Measurements from ENCODE around the gene CD99. TPM values are rescaled to one million over a fixed set of nuclear protein-coding genes. Genes with fewer than 3 reads are reported as not detected.

CD99 gene
- total RNA-seq, 2 donors from 2014 or later = 64.1 to 158 TPM

DNA sequence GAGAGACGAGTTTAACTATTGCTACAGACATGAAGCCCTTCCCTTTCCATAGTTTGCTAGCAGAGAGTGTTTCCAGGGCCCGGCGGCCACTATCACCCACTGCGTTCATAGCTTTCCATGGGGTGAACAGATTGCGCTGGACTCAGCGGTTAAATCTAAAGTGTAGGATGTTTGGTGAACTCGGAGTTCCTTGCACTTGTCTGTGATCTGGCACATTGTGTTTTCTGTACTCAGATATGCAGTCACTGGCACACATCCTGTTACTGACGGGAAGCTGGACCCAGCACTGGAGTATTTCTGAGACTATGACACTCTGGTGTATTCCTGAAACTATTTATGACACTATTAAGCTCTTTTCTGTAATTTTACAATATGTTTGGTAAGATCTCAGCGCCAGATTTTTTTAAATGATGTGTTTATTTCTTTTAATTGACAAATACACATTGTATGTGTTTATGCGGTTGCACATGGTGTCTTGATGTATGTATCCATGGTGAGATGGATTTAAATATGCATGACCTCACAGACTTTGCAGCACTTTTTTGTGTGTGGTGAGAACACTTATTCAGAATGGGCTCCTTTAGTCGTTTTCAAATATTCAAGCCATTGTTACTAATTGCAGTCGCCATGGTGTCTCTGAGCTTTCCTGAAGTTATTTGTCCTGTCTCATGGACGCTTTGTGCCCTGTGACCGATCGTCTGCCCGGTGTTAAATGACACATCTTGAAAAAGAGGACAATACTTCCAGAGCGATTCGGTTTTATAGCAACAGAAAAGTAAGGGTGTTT, 14.1 kb downstream of the CD99 start:
- H3K9me3 Mint-ChIP-seq = peaks cover 6 to 11% of the 10 kb centered on the region in 2 donors
- ATAC-seq (no peak), DNase-seq (ENCODE audit: low spot score in 2 of 2) (no peak)
- H3K36me3 Mint-ChIP-seq = peaks cover 6 to 60% of the 10 kb centered on the region in 2 donors
- H3K27ac Mint-ChIP-seq = peak overlapping the region; percentile 87 to 88

DNA sequence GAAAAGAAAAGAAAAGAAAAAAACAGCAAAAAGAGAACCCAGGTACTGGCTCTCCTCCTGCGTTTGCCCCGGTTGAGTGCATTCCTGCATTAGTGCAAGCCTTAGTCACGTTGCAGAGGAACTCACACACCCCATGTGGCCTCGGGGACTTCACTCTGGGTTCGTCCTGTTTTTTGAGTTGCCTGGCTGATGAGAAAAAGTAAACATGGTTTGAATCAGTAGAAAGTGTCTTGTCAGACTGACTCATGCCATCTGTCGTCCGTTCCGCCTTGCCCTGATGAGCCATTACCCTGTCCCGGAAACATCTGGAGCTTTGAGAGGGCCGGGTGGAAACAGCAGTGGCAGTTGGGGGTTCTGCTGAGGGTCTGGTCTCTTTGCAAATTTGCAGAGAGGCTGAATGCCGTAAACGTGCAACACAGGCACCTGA, 16.3 kb downstream of the CD99 start:
- Mint-ChIP-seq H3K27ac (peak overlapping the region; percentile 94 to 96), H3K9me3 (no peaks in the 10 kb centered on the region), H3K36me3 (peaks cover 0 to 43% of the 10 kb centered on the region in 2 donors)
- ATAC-seq (peak; percentile 58 to 63), DNase-seq (ENCODE audit: low spot score in 2 of 2) (peak; percentile 62 to 73)

GRCh38 chrX:2708021-2708420, 16.9 kb downstream of the CD99 start:
- Mint-ChIP-seq H3K27ac (peak overlapping the region; percentile 94 to 96), H3K36me3 (peaks cover 0 to 41% of the 10 kb centered on the region in 2 donors), H3K9me3 (no peaks in the 10 kb centered on the region)
- DNase-seq (ENCODE audit: low spot score in 2 of 2) (no peak), ATAC-seq (peak; percentile 9)

DNA sequence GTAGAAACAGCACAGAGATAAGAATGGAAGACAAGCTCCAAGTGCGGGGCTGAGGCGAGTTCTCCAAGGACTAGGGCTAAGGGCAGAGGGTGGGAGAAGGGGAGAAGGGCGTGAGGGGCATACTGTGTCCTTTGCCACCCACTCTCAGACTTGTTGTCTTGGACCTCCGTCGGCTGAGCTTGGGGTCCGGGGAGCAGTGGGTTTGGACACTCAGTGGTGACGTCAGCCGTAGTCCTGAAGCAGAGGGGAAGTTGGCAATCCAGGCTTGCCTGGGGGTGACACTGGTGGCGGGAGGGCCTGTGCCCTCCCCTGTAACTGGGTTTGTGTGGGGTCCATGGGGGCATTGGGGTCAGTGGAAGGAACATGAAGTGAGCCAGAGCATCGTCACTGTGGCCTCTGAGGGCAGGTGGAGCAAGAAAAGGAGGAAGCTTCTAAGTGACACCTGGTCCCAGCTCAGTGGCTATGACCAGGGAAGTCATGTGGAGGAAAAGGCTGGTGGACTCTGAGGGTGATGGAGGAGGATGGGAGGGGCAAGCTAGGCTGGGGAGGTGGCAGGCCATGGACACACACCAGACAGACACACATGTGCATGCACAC, 17.6 kb downstream of the CD99 start:
- Mint-ChIP-seq H3K27ac (peak overlapping the region; percentile 94 to 96), H3K36me3 (peaks cover 0 to 38% of the 10 kb centered on the region in 2 donors), H3K9me3 (no peaks in the 10 kb centered on the region)
- DNase-seq (ENCODE audit: low spot score in 2 of 2) = no peak
- ATAC-seq = no peak

DNA sequence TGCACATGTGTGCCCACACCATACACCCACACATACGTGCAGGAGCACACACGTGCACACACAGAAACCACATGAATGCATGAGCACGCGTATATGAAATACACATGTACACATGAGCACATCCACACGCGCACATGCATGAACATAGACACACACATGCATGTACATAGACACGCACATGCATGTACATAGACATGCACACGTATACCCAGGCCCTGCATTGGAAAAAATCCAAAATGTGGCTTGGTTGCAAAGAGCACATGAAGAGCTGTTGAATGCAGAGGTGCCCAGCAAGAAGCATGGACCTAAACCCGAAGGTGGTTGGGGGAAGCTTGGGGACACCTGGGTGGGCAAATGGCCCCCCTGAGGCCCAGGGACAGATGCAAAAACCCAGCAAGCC, 18.5 kb downstream of the CD99 start:
- H3K9me3 Mint-ChIP-seq = no peaks in the 10 kb centered on the region
- DNase-seq (ENCODE audit: low spot score in 2 of 2) (no peak), ATAC-seq (no peak)
- peaks cover 0 to 33% of the 10 kb centered on the region in 2 donors for H3K36me3 Mint-ChIP-seq
- H3K27ac Mint-ChIP-seq = peak overlapping the region; percentile 94 to 98

- peak; percentile 70 to 79 for ATAC-seq
- no peaks in the 10 kb centered on the region for H3K9me3 Mint-ChIP-seq
These were observed 19.1 kb downstream of the CD99 start for GRCh38 chrX:2710041-2710840.

GRCh38 chrX:2711441-2711840, 20.3 kb downstream of the CD99 start:
- Mint-ChIP-seq H3K36me3 (peaks cover 8 to 40% of the 10 kb centered on the region in 2 donors), H3K27ac (peak overlapping the region in 1 of 2 donors; percentile 27), H3K9me3 (no peaks in the 10 kb centered on the region)
- DNase-seq (ENCODE audit: low spot score in 2 of 2) (no peak), ATAC-seq (no peak)

More at GRCh38 chrX:2710041-2710840, 19.1 kb downstream of the CD99 start:
- Mint-ChIP-seq H3K27ac (peak overlapping the region; percentile 94 to 98), H3K36me3 (peaks cover 4 to 33% of the 10 kb centered on the region in 2 donors)
- no peak for DNase-seq (ENCODE audit: low spot score in 2 of 2)

- ATAC-seq (no peak), DNase-seq (ENCODE audit: low spot score in 2 of 2) (no peak)
- Mint-ChIP-seq H3K36me3 (peaks cover 12 to 40% of the 10 kb centered on the region in 2 donors), H3K9me3 (no peaks in the 10 kb centered on the region), H3K27ac (no peak overlapping the region)
These were observed 21.3 kb downstream of the CD99 start for GRCh38 chrX:2712428-2712827.

DNA sequence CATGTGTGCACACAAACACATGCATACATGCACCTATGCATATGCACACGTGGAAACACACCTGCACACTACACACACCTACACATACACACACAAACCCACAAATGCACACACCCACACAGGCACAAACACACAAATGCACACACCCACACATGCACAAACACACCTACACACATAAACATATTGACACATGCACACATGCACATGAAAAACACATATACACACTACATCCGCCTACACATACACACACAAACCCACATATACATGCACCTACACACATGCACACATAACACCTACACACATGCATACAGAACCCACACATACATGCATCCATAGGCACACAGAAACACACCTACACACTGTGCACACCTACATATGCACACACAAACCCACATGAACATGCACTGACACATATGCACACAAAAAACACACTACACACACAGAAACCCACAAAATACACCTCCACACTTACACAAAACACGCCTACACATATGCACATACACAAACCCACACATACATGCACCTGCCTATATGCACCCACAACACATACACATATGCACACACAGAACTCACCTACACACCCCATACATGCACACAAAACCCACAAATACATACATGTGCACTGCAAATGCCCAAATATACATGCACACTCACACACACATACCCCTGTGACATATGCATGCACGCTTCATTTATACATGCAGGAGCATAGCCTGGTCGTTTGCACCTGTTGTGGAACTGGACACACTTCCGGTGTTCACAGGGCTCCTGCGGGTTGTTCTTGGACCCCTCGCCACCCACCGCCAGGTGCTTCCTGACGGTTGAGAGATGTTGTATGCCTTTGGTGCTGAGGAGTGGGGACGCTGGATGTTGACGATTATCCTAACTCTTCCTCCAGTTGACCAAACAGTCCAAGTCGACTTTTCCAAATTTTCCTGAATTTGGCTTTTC, 22.1 kb downstream of the CD99 start:
- peaks cover 12 to 36% of the 10 kb centered on the region in 2 donors for H3K36me3 Mint-ChIP-seq

DNA sequence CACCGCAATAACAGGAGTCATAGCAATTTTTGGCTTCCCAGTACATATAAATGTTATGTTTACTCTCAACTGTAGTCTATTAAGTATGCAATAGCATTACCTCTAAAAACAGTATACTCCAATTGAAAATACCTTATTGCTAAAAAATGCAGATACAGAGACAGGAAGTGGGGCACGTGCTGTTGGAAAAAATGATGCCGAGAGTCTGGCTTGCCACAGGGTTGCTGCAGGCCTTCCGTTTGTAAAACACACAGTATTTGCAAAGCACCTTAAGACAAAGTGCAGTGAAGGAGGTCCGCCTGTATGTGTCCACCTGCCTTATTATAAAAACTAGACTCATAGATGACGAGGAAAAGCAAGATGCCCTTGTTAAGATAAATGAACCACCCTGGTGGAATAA, 23.5 kb downstream of the CD99 start:
- ATAC-seq (no peak), DNase-seq (ENCODE audit: low spot score in 2 of 2) (no peak)
- Mint-ChIP-seq H3K36me3 (peaks cover 20 to 40% of the 10 kb centered on the region in 2 donors), H3K27ac (peak overlapping the region in 1 of 2 donors; percentile 46), H3K9me3 (no peaks in the 10 kb centered on the region)

More for the DNA sequence above, 22.1 kb downstream of the CD99 start:
- ATAC-seq = no peak
- no peak for DNase-seq (ENCODE audit: low spot score in 2 of 2)
- Mint-ChIP-seq H3K9me3 (no peaks in the 10 kb centered on the region), H3K27ac (no peak overlapping the region)

DNA sequence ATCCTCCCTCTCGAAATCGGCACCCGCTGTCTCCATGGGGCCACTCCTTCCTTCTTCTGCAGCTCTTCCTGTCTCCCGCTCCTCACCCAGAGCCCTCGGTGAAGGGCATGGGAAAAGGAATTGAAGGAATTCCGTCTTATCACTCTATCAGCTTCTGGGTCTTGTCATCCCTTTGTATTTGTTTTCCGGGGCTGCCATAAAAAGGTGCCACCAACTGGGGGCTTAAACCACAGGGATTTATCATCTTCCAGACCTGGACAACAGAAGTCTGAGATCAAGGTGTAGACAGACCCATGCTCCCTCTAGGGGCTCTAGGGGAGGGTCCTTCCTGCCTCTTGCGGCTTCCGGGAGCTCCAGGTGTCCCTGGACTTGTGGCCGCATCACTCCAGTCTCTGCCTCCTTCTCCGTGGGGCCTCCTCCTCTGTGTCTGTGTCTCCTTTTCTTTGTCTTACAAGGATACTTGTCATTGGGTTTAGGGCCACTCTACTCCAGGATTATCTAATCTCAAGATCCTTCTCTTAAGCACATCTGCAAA, 24.0 kb downstream of the CD99 start:
- H3K27ac Mint-ChIP-seq = peak overlapping the region in 1 of 2 donors; percentile 46
- H3K9me3 Mint-ChIP-seq = no peaks in the 10 kb centered on the region
- DNase-seq (ENCODE audit: low spot score in 2 of 2) = no peak
- peaks cover 26 to 46% of the 10 kb centered on the region in 2 donors for H3K36me3 Mint-ChIP-seq
- ATAC-seq = no peak

DNA sequence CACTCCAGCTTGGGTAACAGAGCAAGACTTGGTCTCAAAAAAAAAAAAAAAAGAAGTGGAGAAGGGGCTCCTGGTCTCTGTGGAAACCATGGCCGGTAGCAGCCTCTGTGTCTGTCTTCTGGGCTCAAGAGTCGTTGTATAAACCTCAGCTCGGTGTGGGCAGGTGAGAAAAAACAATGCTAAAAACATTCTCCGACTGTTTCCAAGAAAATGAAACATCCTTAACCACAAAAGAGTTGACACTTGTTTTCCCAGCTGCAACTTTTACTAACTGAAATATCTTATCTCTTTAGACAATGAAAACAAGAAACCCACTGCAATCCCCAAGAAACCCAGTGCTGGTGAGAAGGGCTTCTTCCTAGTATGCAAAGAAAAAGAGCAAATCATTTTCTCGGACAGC, 26.2 kb downstream of the CD99 start:
- Mint-ChIP-seq H3K27ac (peak overlapping the region; percentile 46 to 92), H3K36me3 (peaks cover 28 to 55% of the 10 kb centered on the region in 2 donors), H3K9me3 (no peaks in the 10 kb centered on the region)
- peak; percentile 59 to 87 for ATAC-seq
- DNase-seq (ENCODE audit: low spot score in 2 of 2) = no peak

DNA sequence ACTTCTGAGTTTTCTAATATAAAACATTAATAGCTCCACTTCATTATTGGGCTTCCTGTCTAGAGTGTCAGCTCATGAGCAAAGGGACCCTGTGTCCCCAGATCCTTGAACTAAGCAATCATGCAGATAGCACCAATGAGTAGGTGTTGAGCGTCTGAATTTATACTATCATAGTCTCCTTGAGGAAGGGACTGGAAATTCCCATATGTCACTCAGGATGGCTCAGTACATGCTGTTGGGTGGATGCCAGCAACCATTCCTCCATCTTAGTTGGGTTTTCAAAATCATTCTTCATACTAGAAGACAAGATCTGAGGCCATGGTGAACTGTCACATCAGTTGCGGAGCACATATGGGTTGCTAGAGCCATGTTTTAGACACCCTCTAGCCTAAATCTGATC, 27.7 kb downstream of the CD99 start:
- Mint-ChIP-seq H3K27ac (no peak overlapping the region), H3K9me3 (no peaks in the 10 kb centered on the region), H3K36me3 (peaks cover 32 to 69% of the 10 kb centered on the region in 2 donors)
- ATAC-seq (no peak), DNase-seq (ENCODE audit: low spot score in 2 of 2) (no peak)

DNA sequence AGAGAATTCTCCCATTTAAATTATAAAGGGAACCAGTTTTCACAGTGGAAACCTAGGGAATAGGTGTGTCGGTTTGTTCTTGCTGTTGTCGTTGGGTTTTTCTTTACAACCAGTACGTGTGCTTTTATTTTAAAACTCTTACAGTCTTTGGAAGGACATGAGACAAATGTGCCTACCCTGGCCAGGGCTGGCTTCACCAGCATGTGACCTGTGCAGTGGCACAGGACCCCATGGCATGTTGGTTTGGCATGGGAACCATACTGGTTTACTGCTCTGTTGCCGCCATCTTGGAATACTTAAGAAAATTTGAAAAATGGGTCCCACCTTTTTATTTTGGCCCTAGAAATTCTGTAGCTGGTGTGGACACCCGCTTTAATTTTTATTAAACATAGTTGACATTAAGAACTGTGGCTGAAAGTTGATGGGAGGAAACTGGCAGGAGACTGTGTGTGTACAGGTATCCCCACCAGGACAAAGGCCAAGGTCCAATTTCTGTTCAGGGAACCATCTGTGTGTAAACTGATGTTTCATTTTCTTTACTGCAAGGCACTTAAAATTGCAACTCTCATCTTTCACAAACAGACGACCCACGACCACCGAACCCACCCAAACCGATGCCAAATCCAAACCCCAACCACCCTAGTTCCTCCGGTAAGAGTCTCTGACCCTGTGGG, 28.8 kb downstream of the CD99 start:
- DNase-seq (ENCODE audit: low spot score in 2 of 2) (no peak), ATAC-seq (no peak)
- H3K9me3 Mint-ChIP-seq = no peaks in the 10 kb centered on the region
- peaks cover 32 to 68% of the 10 kb centered on the region in 2 donors for H3K36me3 Mint-ChIP-seq
- H3K27ac Mint-ChIP-seq = no peak overlapping the region

DNA sequence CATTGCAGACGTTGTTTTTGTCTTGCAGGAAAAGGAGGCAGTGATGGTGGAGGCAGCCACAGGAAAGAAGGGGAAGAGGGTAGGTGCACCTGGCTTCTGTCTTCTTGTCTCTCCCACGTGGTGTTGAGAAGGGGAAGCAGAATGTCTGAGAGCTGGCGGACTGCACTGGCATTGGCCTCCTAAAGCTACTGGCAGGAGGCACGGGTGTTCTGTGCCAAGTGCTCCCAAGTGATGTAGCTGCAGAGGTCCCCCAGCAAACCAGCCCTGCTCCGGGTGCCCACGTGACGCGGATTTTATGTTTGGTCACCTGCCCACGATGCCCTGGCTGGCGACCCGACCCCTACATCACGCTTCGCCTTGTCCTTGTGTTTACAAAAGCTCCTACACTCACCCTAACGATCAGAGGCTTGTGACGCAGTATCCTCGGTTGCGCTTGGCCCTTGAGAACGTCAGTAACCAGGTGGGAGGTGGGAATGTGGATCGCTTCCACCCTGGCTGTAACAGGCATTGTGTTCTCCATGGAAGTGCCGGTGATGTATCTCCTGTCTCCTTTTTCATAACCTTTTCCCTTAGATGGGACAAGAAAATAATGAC, 32.3 kb downstream of the CD99 start:
- DNase-seq (ENCODE audit: low spot score in 2 of 2) = no peak
- no peak for ATAC-seq
- peaks cover 0 to under 1% of the 10 kb centered on the region in 2 donors for H3K9me3 Mint-ChIP-seq
- no peak overlapping the region for H3K27ac Mint-ChIP-seq
- peaks cover 29 to 70% of the 10 kb centered on the region in 2 donors for H3K36me3 Mint-ChIP-seq
